K562 (cell line): ENCODE measurements around the gene TNFRSF6B. TPM values are rescaled to one million over a fixed set of nuclear protein-coding genes. Genes with fewer than 3 reads are reported as not detected.

Source experiments
- ATAC-seq: fragments of 200-7000 bp; cut with Tn5 transposase; 3 replicates; pipeline ENCODE4 v1.9.1; 2020; ENCODE audit warnings: moderate library complexity
- BruUV-seq: library from RNA; stranded (reverse); fragments of 400-500 nt; replicated peaks from 2 replicates; lab custom pipeline; 2021; lab: Mats Ljungman, UMichigan
- CTCF ChIA-PET: fragments of 300-600 bp; formaldehyde crosslinking; extraction: SDS; loops from one replicate; lab custom pipeline; 2021; ENCODE audit warnings: low intra/inter-chr PET ratio; lab: Yijun Ruan, JAX
- POLR2A ChIA-PET: fragments of 300-600, 350-650 bp; sonication (Branson Sonifier 250); formaldehyde crosslinking; extraction: SDS; loops from one replicate; lab custom pipeline; 2021; ENCODE audit warnings: antibody characterized with exemption, inconsistent platforms; lab: Yijun Ruan, JAX
- DNase-seq, 4 experiments: peaks; one replicate each; pipeline versions ENCODE4 v3.0.0 to v3.0.0-alpha.2; 2011 to 2018; ENCODE audit warnings: low spot score in 3 of 4, mixed read lengths in 3 of 4; ENCODE audit errors: extremely low read depth in 1 of 4
- FAIRE-seq: peaks from 2 replicates; lab custom pipeline; 2011; peaks lifted over from hg19 to GRCh38; lab: Jason Lieb, UNC
- H2AFZ ChIP-seq: 2 replicates; pipeline ENCODE4 v1.6.0; 2011; ENCODE audit warnings: low read depth, low read length, control low read depth, inconsistent platforms
- H3K27ac ChIP-seq: fragments of 200-600 bp; 3 replicates; pipeline ENCODE4 v1.8.0; 2011; ENCODE audit warnings: low read depth, mild to moderate bottlenecking, control low read depth, inconsistent platforms, low read length, moderate library complexity, mixed read lengths; ENCODE audit errors: extremely low read depth
- H3K27me3 ChIP-seq, 2 experiments: fragments of 300-600 bp in 1 of 2; 2 replicates in 1 of 2; 3 replicates in 1 of 2; pipeline versions ENCODE4 v1.6.0 to v1.8.0; 2011; ENCODE audit warnings: inconsistent platforms in 2 of 2, low read length in 2 of 2, mild to moderate bottlenecking in 1 of 2, mixed read lengths in 1 of 2, moderate library complexity in 1 of 2; ENCODE audit not compliant: control insufficient read depth in 2 of 2, insufficient read depth in 2 of 2
- H3K36me3 ChIP-seq: fragments of 300-600 bp; 3 replicates; pipeline ENCODE4 v1.8.0; 2011; ENCODE audit warnings: mild to moderate bottlenecking, low read length, inconsistent platforms; ENCODE audit not compliant: control insufficient read depth, insufficient read depth
- H3K4me1 ChIP-seq, 2 experiments: fragments of 200-600 bp in 1 of 2; replicated peaks in 1 of 2; 2 replicates in 1 of 2; 3 replicates in 1 of 2; pipeline versions ENCODE4 v1.5.1 to v1.8.0; 2011; ENCODE audit warnings: inconsistent platforms in 2 of 2, low read length in 2 of 2, mild to moderate bottlenecking in 1 of 2, mixed read lengths in 1 of 2, moderate library complexity in 1 of 2; ENCODE audit not compliant: control insufficient read depth in 2 of 2, insufficient read depth in 2 of 2
- H3K4me2 ChIP-seq: 2 replicates; pipeline ENCODE4 v1.6.1; 2011; ENCODE audit warnings: low read length, control low read depth, inconsistent platforms, mixed read lengths; ENCODE audit not compliant: insufficient read depth
- H3K4me3 ChIP-seq: fragments of 200-600 bp; sonication (generic), shearing (Covaris generic); 2 replicates; pipeline ENCODE4 v1.5.1; 2016; ENCODE audit warnings: control low read depth, inconsistent platforms
- H3K79me2 ChIP-seq: fragments of 200-600 bp; 3 replicates; pipeline ENCODE4 v1.8.0; 2011; ENCODE audit warnings: low read length, inconsistent platforms; ENCODE audit not compliant: control insufficient read depth, insufficient read depth
- H3K9ac ChIP-seq, 2 experiments: 2 replicates each; pipeline versions ENCODE4 v1.6.0 to v1.6.1; 2011; ENCODE audit warnings: low read depth in 2 of 2, low read length in 2 of 2, control low read depth in 1 of 2, inconsistent platforms in 1 of 2, mild to moderate bottlenecking in 1 of 2, mixed read lengths in 1 of 2; ENCODE audit not compliant: insufficient read depth in 1 of 2
- H3K9me1 ChIP-seq: one replicate; pipeline ENCODE4 v1.6.0; 2011; ENCODE audit warnings: inconsistent platforms, mild to moderate bottlenecking, low read length, moderate library complexity; ENCODE audit not compliant: control insufficient read depth, insufficient read depth
- H3K9me3 ChIP-seq: replicated peaks from 2 replicates; pipeline ENCODE4 v1.5.1; 2011; ENCODE audit warnings: low read depth, low read length, inconsistent platforms; ENCODE audit not compliant: control insufficient read depth, insufficient read depth
- H4K20me1 ChIP-seq: replicated peaks from 2 replicates; pipeline ENCODE4 v1.6.1; 2011; ENCODE audit warnings: low read length, inconsistent platforms, mixed read lengths; ENCODE audit not compliant: control insufficient read depth, insufficient read depth
- DMBX1 ChIP-seq: fragments of 250-450 bp; sonication (Bioruptor Pico); IDR thresholded peaks from 2 replicates; pipeline ENCODE4 v1.8.0; 2022; ENCODE audit warnings: inconsistent platforms, mild to moderate bottlenecking, moderate library complexity, borderline replicate concordance
- EWSR1 ChIP-seq: fragments of 450-650 bp; IDR thresholded peaks from 2 replicates; pipeline ENCODE4 v1.6.1; 2018; ENCODE audit warnings: borderline replicate concordance, mild to moderate bottlenecking, low read depth, moderate library complexity; ENCODE audit not compliant: partially characterized antibody
- POLR2G ChIP-seq: fragments of 200-400 bp; formaldehyde crosslinking; IDR thresholded peaks from 2 replicates; pipeline ENCODE4 v1.6.1; 2017; ENCODE audit warnings: low read depth, mild to moderate bottlenecking, antibody characterized with exemption, low read length, moderate library complexity
- RBFOX2 ChIP-seq: fragments of 200-400 bp; formaldehyde crosslinking; IDR thresholded peaks from 2 replicates; pipeline ENCODE4 v1.6.1; 2017; ENCODE audit warnings: low read depth, mild to moderate bottlenecking, low read length, moderate library complexity
- YBX1 ChIP-seq: fragments of 450-650 bp; IDR thresholded peaks from 2 replicates; pipeline ENCODE4 v1.7.1; 2016; ENCODE audit warnings: mild to moderate bottlenecking
- ZBTB7A ChIP-seq: IDR thresholded peaks from 2 replicates; pipeline ENCODE4 v1.6.1; 2011; ENCODE audit warnings: low read depth, mild to moderate bottlenecking, low read length, moderate library complexity, borderline replicate concordance; ENCODE audit not compliant: control insufficient read depth
- WGBS: fragments of 100-300 bp; shearing (Covaris generic); methylation state at CpG from one replicate; pipeline ENCODE4 v1.1.6; 2016; ENCODE audit warnings: low coverage, mixed read lengths; ENCODE audit not compliant: insufficient coverage; ENCODE audit errors: missing lambda C conversion rate; 5-methylcytosine and 5-hydroxymethylcytosine counted together
- in situ Hi-C: fragments of 300-500 bp; cut with MboI; formaldehyde crosslinking; loops from 4 replicates; pipeline ENCODE4 v1.15.0; 2018; ENCODE audit warnings: inconsistent platforms, mixed read lengths
- intact Hi-C: fragments of 100-400 bp; cut with micrococcal nuclease; formaldehyde crosslinking; loops from 2 replicates; pipeline ENCODE4 v1.14.2; 2022
- polyA plus RNA-seq, 8 experiments: library from polyadenylated mRNA; depleted of rRNA in 4 of 8; stranded (reverse) in 5 of 8; unstranded in 3 of 8; fragments of >200 nt; fragmentation: Nextera tagmentation in 2 of 8; fragmentation: Illumina TruSeq in 1 of 8; extraction: Ambion mirVana in 2 of 8; extraction: Trizol in 1 of 8; gene quantifications; 2 replicates each; pipeline versions ENCODE4 v1.2.1 to v1.2.3, GENCODE V29; 2011 to 2014; ENCODE audit warnings: inconsistent platforms in 1 of 8, missing spikeins in 1 of 8
- total RNA-seq, 7 experiments: library from RNA; depleted of rRNA in 6 of 7; stranded (reverse); fragments of >200 nt in 6 of 7; fragmentation: Illumina TruSeq in 2 of 7; extraction: Trizol in 2 of 7; gene quantifications; 2 replicates each; pipeline versions ENCODE4 v1.2.1 to v1.2.3, GENCODE V29; 2011 to 2021; ENCODE audit warnings: low replicate concordance in 1 of 7
- TF ChIP-seq, protein P1 (sequence below): sonication (generic); formaldehyde crosslinking; IDR thresholded peaks from 2 replicates; pipeline ENCODE4 v1.5.0; 2020; ENCODE audit warnings: missing genetic modification reagents

Gene TNFRSF6B
- total and polyA plus RNA-seq, 9 of the 15 experiments (the other 6 are each of a cell fraction or from before 2014, with no cell fraction given): 0.10 to 3.5 (median 0.32) TPM; not detected in 6

DNA sequence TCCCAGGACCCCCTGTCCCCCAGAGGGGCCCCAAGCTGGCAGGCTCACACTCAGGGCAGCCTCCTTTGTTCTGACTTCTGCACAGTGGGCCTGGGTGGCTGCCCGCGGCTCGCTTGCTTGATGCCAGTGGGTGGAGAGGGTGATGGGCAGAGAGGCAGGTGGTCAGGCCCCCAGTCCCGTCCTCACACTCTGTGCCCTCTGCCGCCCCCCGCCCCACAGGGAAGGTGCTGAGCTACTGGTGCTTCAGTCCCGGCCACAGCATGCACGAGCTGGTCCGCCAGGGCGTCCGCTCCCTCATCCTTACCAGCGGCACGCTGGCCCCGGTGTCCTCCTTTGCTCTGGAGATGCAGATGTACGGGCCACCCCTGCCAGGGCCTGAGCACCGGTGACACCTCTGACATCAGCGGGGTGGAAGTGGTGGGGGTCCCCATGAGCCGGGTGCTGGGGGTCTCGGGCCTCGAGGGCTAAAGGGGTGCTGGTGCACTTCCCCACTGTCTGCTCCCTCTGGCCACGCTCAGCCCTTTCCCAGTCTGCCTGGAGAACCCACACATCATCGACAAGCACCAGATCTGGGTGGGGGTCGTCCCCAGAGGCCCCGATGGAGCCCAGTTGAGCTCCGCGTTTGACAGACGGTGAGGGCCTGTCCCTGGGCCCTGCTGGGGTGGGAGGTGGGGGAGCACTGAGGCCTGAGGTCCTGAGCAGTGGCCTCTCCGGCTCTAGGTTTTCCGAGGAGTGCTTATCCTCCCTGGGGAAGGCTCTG lies 8.9 kb upstream of the TNFRSF6B start:
- POLR2A ChIA-PET: interaction anchor here (1.0 to 1.2 kb wide), 3 partner anchors 20 to 25 kb away, joined by 3 to 4 read pairs (median 3); partner anchors contain the start of genes ARFRP1 and ZGPAT
- Histone ChIP-seq H2AFZ (no peak overlapping the region), H3K9me3 (no peaks in the 10 kb centered on the region), H3K9ac (peak overlapping the region in 1 of 2 experiments; percentile 91; a peak in 2 of 4 replicates), H3K27me3 (no peaks in the 10 kb centered on the region), H3K9me1 (no peaks in the 10 kb centered on the region), H3K27ac (no peak overlapping the region), H3K4me2 (no peak overlapping the region), H3K79me2 (no peaks in the 10 kb centered on the region), H3K4me1 (peaks cover 9 to 72% of the 10 kb centered on the region in 2 experiments), H3K36me3 (peaks cover 30% of the 10 kb centered on the region; the same call in 2 of the 3 replicates), H4K20me1 (no peaks in the 10 kb centered on the region), H3K4me3 (no peak overlapping the region)
- in situ Hi-C loops: no loop called here
- FAIRE-seq (no peak), DNase-seq (no peak), ATAC-seq (no peak)
- intact Hi-C loops: no loop called here
- CTCF ChIA-PET: no interaction called here
- TF ChIP-seq POLR2G (peak; percentile 76), RBFOX2 (0 out of 2 replicates have a peak, but pooled peaks have one; percentile 13), DMBX1 (CRISPR knock-in tag) (no peak), EWSR1 (no peak), YBX1 (no peak), ZBTB7A (peak; percentile 21; the same call in 1 of the 2 replicates)
- TF ChIP-seq, protein P1, sequence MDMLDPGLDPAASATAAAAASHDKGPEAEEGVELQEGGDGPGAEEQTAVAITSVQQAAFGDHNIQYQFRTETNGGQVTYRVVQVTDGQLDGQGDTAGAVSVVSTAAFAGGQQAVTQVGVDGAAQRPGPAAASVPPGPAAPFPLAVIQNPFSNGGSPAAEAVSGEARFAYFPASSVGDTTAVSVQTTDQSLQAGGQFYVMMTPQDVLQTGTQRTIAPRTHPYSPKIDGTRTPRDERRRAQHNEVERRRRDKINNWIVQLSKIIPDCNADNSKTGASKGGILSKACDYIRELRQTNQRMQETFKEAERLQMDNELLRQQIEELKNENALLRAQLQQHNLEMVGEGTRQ: no peak
- WGBS: 90% methylated on average over 24 of the region's 29 CpGs
- no TSS peak for BruUV-seq
